Measurements from ENCODE around the gene RUNX2.

RUNX2 gene

GRCh38 chr6:45430590-45431202, 102.6 kb downstream of the RUNX2 start:
- no peak for DNase-seq (ENCODE audit: extremely low read depth in 1 of 2, low read depth in 1 of 2)

DNA sequence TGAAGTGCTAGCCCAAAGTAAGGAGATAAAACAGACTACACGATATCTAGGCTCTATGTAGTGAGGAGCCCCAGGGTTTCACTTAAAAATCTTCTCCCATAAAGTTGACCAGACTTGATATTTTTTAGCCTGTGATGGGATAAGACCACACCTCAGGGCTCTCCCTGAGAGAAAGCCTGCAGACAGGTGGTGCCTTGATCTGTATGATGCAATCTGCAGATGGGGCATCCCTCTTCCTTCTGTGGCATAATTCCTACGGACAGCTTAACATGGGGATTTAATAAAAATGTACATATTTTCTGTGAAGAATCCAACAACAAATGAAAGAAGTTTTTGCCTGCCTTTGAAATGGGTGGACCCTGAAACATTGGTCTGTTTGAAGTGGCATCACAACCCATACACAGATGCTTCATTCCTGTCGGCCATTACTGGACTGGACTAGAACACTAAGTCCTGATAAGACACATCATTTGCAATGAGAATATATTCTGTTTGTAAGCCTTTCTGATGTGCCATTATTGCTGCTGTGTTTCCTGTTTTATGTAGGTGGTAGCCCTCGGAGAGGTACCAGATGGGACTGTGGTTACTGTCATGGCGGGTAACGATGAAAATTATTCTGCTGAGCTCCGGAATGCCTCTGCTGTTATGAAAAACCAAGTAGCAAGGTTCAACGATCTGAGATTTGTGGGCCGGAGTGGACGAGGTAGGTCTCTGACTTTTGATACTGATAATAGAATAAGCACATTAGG, 103.4 kb downstream of the RUNX2 start:
- no peak for DNase-seq (ENCODE audit: extremely low read depth in 1 of 2, low read depth in 1 of 2)

DNA sequence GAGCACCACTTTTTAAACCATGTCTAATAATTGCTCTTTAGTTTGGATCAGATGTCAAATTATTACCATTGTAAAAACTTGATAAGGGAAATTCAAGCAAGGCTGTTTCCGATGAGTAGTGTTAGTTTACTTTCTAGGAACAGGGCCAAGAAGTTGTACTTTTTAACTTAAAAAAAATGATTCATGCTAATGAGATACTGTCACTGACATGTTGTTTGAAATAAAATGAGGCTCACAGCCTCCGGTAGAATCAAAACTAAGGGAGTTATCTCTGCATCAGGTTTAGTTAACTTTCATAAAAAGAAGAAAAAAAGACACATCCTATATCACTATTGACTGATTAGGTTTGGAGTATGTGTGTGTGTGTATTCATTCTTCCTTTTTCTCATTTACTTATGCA, 104.8 kb downstream of the RUNX2 start:
- no peak for DNase-seq (ENCODE audit: extremely low read depth in 1 of 2, low read depth in 1 of 2)

DNA sequence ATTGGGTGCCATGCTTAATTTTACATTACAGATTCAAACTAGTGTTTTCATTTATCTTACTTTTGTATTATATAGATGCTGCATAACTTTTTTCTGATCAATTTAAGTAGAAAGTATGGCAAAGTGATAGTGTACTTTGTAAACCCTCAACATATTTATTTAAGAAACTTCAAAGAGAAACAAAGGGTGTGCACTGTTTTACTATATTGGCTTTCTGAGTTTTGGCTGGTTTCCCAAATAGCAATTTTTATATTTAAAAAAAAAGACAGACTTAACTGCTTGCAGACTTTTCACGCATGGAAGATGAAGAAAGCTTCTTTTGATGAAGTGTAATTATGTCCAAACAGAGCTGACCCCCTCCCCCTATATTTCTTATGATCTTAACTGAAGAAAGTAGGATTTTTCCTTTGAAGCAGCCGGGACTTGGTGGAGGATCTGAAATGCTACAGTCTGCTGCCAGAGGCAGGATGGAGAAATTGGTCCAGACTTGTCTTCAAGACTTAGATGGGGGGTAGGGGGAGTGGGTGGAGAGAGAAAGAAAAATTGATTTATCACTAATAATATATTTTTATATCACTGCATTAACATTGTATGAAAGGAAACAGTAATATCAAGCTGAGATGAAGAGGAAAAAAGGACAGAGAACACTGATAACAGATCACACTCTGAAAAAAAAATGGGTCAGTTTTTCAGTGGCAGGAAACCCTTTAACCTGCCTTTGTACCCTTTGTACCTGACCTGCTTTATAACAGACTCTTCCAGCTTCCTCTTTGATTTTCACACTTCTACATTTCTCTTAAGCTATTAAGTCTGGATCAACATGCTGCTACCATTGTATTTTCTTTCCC, 105.6 kb downstream of the RUNX2 start:
- DNase-seq (ENCODE audit: extremely low read depth in 1 of 2, low read depth in 1 of 2) = no peak

DNA sequence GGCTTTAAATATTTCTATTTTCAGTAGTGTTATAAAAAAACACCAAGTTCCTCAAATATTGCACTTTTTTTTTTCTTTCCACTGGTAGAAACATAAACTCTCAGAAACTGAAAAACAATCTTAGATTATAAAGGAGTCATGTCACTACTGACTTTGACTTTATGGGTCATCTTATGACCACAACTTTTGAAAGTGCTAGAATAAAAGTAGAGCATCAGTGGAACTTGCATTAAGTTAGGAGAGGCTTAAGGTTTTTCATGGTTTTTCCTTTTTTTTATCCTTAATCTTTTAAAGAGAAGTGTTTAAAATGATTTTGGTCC, 106.2 kb downstream of the RUNX2 start:
- no peak for DNase-seq (ENCODE audit: extremely low read depth in 1 of 2, low read depth in 1 of 2)

DNA sequence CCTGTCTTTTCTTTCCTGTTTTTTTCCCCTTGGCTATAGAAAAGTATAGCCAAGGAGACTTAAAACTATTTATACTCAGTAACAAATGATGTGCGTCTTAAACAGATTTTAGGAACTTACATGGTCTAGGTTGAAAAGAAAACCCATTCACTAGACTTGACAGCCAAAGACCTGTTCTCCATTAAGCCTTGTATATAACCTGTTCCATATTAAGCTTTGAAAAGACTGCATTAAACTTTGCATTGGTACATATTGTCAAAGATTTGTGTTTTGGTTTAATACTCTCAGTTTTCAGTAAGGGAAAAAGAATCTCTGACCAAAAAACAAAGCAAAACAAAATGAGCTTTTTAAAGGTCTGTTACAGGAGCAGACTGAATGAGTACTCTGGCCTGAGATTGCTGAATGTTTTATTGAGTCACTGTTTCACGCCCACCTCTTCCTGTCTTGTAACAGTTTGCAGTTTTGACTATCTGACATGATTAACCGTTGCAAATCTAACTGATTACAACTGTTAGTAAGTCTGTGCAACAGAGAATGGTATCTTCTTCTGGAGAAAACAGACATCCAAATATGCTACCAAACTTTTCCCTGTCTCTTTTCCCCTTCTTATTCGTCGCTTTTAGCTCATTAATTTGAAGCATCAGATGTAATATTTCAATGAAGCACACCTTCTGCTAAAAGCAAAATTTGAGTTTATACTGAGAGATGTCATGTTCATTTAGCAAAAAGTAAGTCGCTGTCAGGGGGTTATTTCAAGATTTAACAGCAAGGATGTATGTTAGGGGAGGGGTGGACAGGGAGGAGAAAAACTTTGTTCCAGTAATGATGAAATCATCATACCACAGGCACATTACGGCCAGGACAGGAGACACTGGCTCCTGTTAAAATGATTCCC, 108.7 kb downstream of the RUNX2 start:
- DNase-seq (ENCODE audit: extremely low read depth in 1 of 2, low read depth in 1 of 2) = peak in 1 of 2 donors; percentile 40

GRCh38 chr6:45437439-45437815, 109.3 kb downstream of the RUNX2 start:
- DNase-seq (ENCODE audit: extremely low read depth in 1 of 2, low read depth in 1 of 2) = no peak

DNA sequence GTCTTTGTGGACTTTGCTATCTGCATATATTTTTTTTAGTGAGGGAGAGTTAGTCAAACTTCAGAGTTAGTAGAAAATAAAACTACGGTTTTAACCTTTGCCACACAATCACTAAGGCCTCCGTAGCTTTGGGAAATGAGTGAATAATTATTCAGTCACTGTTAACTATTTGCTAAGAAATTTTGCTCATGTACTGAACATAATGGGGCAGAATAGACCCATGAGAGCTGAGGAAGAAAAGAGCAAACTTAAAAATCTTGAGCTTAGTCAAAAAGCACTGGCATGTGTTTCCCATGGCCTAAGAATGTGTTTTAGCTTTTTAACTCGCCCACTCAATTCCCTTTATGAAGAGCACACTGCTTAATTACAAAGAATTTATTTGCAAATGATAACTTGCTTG, 110.0 kb downstream of the RUNX2 start:
- no peak for DNase-seq (ENCODE audit: extremely low read depth in 1 of 2, low read depth in 1 of 2)

GRCh38 chr6:45438849-45439406, 110.8 kb downstream of the RUNX2 start:
- DNase-seq (ENCODE audit: extremely low read depth in 1 of 2, low read depth in 1 of 2) = no peak

- no peak for DNase-seq (ENCODE audit: extremely low read depth in 1 of 2, low read depth in 1 of 2)
These were observed 111.3 kb downstream of the RUNX2 start for GRCh38 chr6:45439459-45439858.

DNA sequence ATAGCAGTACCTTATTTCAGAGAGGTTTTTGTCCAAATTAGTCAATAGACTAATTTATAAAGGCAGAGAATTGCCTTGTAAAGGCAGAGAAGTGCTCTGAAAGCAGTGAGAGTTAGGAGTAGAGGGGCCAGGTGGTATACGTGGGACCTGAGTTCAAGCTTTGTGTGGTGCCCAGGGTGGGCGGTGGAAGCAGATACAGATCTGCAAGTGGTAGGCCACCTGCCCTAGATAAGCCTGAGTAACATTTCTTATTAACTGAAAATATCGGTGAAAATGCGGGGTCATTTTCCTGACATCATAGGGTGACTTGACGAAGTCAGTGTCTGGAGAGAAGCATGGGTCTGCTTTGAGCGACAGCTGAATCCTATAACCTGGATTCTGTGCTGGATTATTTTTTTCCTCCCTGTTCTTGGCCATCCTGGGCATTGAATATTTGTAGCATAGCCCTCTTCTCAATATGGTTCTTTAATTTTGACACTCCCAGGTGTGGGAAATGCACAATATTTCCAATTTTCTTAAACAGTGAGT, 111.8 kb downstream of the RUNX2 start:
- peak in 1 of 2 donors; percentile 43 for DNase-seq (ENCODE audit: extremely low read depth in 1 of 2, low read depth in 1 of 2)

DNA sequence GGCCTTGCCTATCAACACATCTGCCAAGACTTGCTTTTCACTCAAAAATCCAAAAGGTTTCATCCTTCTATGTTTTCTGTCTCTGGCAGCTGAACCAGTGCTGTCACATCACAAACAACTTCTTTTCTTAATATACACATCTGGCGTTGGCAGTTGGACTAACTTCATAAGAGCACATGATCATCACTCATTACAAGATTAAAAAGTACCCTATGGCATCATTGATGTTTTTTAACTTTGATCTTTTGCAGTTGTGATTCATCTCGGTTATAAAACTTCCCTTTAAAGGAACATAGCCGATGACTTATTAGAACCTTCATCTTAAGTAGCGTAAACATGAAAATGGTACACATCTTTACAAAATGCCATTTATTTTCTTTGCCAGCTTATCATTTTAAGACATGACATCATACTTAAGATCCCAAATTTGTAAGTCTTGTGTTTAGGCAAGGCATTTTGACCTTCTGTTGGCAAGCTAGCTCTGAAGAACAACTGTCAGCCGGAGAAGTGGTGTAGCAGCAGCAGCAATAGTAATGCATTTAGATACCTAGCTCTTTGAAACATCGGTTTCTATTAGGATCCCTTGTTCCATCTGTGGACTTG, 113.8 kb downstream of the RUNX2 start:
- no peak for DNase-seq (ENCODE audit: extremely low read depth in 1 of 2, low read depth in 1 of 2)

DNA sequence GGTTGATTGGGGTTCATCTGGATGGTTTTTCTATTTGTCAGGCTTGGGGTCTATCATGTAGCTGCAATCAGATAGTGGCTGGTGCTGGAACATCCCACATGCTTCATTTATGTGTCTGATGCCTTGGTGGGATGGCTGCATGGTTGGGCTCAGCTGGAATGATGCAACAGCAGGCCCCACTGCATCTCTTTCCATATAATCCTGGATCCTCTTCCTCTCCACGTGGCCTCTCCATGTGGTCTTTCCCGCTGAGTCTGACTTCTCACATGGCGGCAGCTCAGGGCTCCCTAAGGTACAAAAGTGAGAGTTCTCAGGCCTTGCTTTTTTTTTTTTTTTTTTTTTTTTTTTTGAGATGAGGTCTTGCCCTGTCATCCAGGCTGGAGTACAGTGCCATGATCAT, 114.6 kb downstream of the RUNX2 start:
- DNase-seq (ENCODE audit: extremely low read depth in 1 of 2, low read depth in 1 of 2) = no peak

- no peak for DNase-seq (ENCODE audit: extremely low read depth in 1 of 2, low read depth in 1 of 2)
These were observed 117.2 kb downstream of the RUNX2 start for GRCh38 chr6:45445364-45445748.

- DNase-seq (ENCODE audit: extremely low read depth in 1 of 2, low read depth in 1 of 2) = peak in 1 of 2 donors; percentile 25
These were observed 117.8 kb downstream of the RUNX2 start for GRCh38 chr6:45445749-45446549.

DNA sequence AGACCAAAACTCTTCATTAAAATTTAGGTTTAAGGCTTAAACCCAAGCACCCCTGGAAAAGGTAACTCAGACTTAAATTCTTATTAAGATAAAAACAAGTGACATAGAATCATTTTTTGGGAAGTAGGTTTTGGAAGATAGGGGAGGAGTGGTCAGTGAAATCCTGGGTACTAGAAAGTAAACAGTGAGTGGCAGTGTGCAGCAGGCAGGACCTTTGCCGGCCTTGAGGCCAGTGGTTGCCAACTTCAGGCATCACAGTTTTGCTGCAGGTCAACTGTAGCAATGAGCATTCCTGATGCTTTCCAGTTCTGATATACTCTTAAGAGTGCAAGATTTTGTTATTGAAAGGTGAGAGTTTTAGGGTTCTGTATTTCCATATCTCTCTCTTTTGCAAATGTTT, 118.9 kb downstream of the RUNX2 start:
- no peak for DNase-seq (ENCODE audit: extremely low read depth in 1 of 2, low read depth in 1 of 2)

DNA sequence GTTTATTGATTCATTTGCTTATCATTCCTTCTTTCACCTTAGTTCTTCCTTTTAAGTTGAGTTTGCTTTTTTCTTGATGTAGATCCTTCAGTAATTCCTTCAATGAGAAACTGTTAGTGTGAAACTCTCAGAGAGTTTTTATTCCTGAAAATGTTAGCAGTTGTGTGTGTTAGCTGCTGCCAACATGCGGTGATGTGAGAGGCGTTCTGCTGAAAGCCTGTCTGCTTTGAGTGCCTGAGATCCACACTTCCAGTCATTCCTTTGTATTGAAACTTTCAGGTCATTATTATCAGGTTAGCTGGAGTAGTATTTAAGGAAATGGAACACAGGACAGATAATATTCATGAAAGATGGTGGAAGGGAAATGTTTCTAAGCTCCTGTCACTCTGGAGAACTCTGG, 119.6 kb downstream of the RUNX2 start:
- DNase-seq (ENCODE audit: extremely low read depth in 1 of 2, low read depth in 1 of 2) = no peak

DNA sequence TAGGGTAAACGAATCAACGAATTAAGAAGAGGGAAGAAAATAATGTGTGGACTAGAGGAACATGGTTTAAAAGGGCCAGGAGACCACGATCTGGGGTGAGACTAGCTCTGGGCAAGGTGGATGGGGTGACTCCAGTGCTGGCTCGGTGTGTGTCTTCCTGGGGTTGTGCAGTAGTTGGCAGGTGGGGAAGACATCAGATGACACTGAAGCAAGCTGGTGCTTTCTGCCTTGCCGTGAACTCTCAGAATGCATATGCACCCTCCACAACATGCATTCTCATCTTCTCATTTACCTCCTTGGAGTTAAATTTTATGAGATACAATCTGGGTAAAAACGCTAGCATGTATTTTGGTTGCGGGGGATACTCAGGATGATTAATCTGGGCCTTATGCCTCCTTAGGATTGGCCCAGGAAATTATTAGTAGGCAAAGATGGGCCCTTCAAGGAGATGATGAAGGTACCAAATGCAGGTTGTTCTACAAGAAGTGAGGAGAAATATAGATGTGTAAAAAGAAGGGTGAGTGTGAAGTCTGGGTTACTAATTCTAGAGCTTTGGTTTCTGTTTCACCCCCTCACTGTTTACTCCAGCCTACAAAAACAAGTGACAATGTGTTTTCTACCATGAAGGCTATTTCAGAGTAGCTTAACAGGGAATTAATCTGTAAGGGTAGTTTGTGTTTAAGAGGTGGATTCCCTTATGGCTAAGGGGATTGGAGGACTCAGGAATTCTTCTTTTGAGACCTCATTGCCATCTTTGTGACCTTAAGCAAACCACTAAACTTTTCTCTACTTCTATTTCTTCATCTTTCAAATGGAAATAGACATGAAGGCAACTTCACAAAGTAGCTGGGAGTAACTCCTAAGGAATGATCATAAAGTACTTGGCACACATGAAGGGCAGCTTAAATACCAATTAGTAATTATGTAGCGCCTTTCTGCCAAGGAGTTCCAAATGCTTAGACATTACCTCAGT, 120.6 kb downstream of the RUNX2 start:
- no peak for DNase-seq (ENCODE audit: extremely low read depth in 1 of 2, low read depth in 1 of 2)
